ENCODE data around the gene RNASEH2A. TPM values are rescaled to one million over a fixed set of nuclear protein-coding genes. Genes with fewer than 3 reads are reported as not detected.

RNASEH2A gene
- total RNA-seq, 1 experiment from 2014 or later, result 79.5 TPM

GRCh38 chr19:12790628-12791344 lies 15.6 kb upstream of the RNASEH2A start:
- Histone ChIP-seq H3K4ac (ENCODE audit: low read depth, low read length) (no peak overlapping the region), H3K56ac (ENCODE audit: insufficient read length, low read depth, low read length) (no peak overlapping the region), H3K79me1 (ENCODE audit: insufficient read depth, low read depth, low read length, poor library complexity, severe bottlenecking) (no peaks in the 10 kb centered on the region), H4K91ac (ENCODE audit: insufficient read length, low read depth, low read length) (no peak overlapping the region), H2BK15ac (ENCODE audit: low read depth, low read length) (no peak overlapping the region), H2AFZ (ENCODE audit: low read length) (no peak overlapping the region), H2BK20ac (ENCODE audit: low read depth, low read length, poor library complexity, severe bottlenecking) (no peak overlapping the region), H2BK5ac (ENCODE audit: insufficient read length, low read length) (no peak overlapping the region), H3K4me2 (ENCODE audit: insufficient read depth, insufficient read length, low read length) (peak overlapping the region; percentile 48), H3K23ac (ENCODE audit: insufficient read length, low read depth, low read length) (no peak overlapping the region), H3K9ac (ENCODE audit: extremely low read depth, insufficient read length, low read length) (no peak overlapping the region), H2AK5ac (ENCODE audit: insufficient read length, low read length) (no peak overlapping the region), H3K23me2 (ENCODE audit: insufficient read length, low read depth, low read length, poor library complexity, severe bottlenecking) (peaks cover 37% of the 10 kb centered on the region), H2BK12ac (ENCODE audit: insufficient read length, low read depth, low read length) (no peak overlapping the region), H3K27me3 (ENCODE audit: insufficient read depth, low read length) (no peaks in the 10 kb centered on the region; the same call in 1 of the 2 replicates), H4K5ac (ENCODE audit: insufficient read length, low read depth, low read length) (no peak overlapping the region), H3K27ac (ENCODE audit: insufficient read length, low read depth, low read length) (no peak overlapping the region), H3K14ac (ENCODE audit: insufficient read depth, low read length) (no peak overlapping the region), H3K4me1 (ENCODE audit: insufficient read depth, low read length) (peaks cover 2% of the 10 kb centered on the region; the same call in 1 of the 2 replicates), H3T11ph (ENCODE audit: low read length) (no peak overlapping the region), H4K8ac (replicated peaks; ENCODE audit: insufficient read length, low read depth, low read length) (no peak overlapping the region), H3K79me2 (ENCODE audit: insufficient read depth, low read length) (no peaks in the 10 kb centered on the region), H3K18ac (ENCODE audit: insufficient read length, low read depth, low read length) (peak overlapping the region; percentile 31), H2BK120ac (ENCODE audit: low read depth, low read length, poor library complexity, severe bottlenecking) (no peak overlapping the region), H4K20me1 (ENCODE audit: control insufficient read depth, insufficient read depth, insufficient read length) (no peaks in the 10 kb centered on the region), H3K9me3 (ENCODE audit: control insufficient read depth, low read depth, low read length) (no peaks in the 10 kb centered on the region)
- H3K4me3 Mint-ChIP-seq, result peak overlapping the region; percentile 76 to 85
- no peaks in the 10 kb centered on the region for H3K9me3 Mint-ChIP-seq
- TF ChIP-seq CTCF (conservative IDR thresholded peaks at IDR 0.05), result no peak
- H3K27me3 Mint-ChIP-seq (ENCODE audit: low read depth), result peaks cover 8% of the 10 kb centered on the region
- no CpG with 5 or more reads among the region's 22 CpGs for WGBS (ENCODE audit: extremely low coverage, insufficient read length, low lambda C conversion rate)
- H3K4me1 Mint-ChIP-seq, result peaks cover 34% of the 10 kb centered on the region in 2 experiments
- H3K36me3 Mint-ChIP-seq (ENCODE audit: insufficient read depth in 1 of 3, low read depth in 3 of 3), result no peaks in the 10 kb centered on the region
- peak overlapping the region in 2 of 3 experiments; percentile 46 to 73; a peak in 4 of 7 replicates for H3K27ac Mint-ChIP-seq
- no peak for DNase-seq
